K562 (cell line): ENCODE data around the gene BATF. TPM values are rescaled to one million over a fixed set of nuclear protein-coding genes. Genes with fewer than 3 reads are reported as not detected.

ENCODE experiments used
- CTCF ChIP-seq, 3 experiments: IDR thresholded peaks in 2 of 3; conservative IDR thresholded peaks in 1 of 3; 2 replicates each; pipeline ENCODE4 v1.5.1; 2011 to 2012; ENCODE audit warnings: low read length in 3 of 3, mild to moderate bottlenecking in 3 of 3, control low read depth in 2 of 3, improper control_type of control experiment in 1 of 3, inconsistent platforms in 1 of 3, low read depth in 1 of 3, mixed read lengths in 1 of 3, moderate library complexity in 1 of 3; ENCODE audit not compliant: insufficient read depth in 2 of 3
- FOXJ3 ChIP-seq: sonication (generic); formaldehyde crosslinking; IDR thresholded peaks from 2 replicates; pipeline ENCODE4 v1.4.0; 2020; ENCODE audit warnings: mild to moderate bottlenecking, missing genetic modification reagents
- GATAD2B ChIP-seq: fragments of 450-650 bp; IDR thresholded peaks from 2 replicates; pipeline ENCODE4 v1.6.1; 2017; ENCODE audit warnings: mild to moderate bottlenecking, borderline replicate concordance
- GTF2F1 ChIP-seq: IDR thresholded peaks from 2 replicates; pipeline ENCODE4 v1.6.1; 2011; ENCODE audit warnings: low read depth, low read length, improper control_type of control experiment
- HES1 ChIP-seq: fragments of 450-650 bp; IDR thresholded peaks from 2 replicates; pipeline ENCODE4 v1.6.1; 2016; ENCODE audit warnings: low read depth, mild to moderate bottlenecking, moderate library complexity
- JUNB ChIP-seq: fragments of 450-650 bp; formaldehyde crosslinking; conservative IDR thresholded peaks from 2 replicates; pipeline ENCODE4 v1.4.0; 2020; ENCODE audit warnings: mild to moderate bottlenecking
- KDM1A ChIP-seq, 2 experiments: fragments of 450-650 bp; IDR thresholded peaks; 2 replicates each; pipeline ENCODE4 v1.6.1; 2016; ENCODE audit warnings: mild to moderate bottlenecking in 2 of 2
- MCM5 ChIP-seq: fragments of 450-650 bp; IDR thresholded peaks from 2 replicates; pipeline ENCODE4 v1.6.1; 2016; ENCODE audit warnings: low read depth
- MIER1 ChIP-seq: fragments of 450-650 bp; IDR thresholded peaks from 2 replicates; pipeline ENCODE4 v1.6.1; 2016; ENCODE audit warnings: antibody characterized with exemption, mild to moderate bottlenecking, low read depth
- MITF ChIP-seq: IDR thresholded peaks from 2 replicates; pipeline ENCODE4 v1.6.1; 2014; ENCODE audit warnings: antibody characterized with exemption
- MYNN ChIP-seq, 2 experiments: sonication (generic); formaldehyde crosslinking in 1 of 2; IDR thresholded peaks; 2 replicates each; pipeline versions ENCODE4 v1.5.0 to v1.6.1; 2016 to 2020; ENCODE audit warnings: antibody characterized with exemption in 1 of 2, missing genetic modification reagents in 1 of 2
- NCOA2 ChIP-seq, 2 experiments: fragments of 450-650 bp; IDR thresholded peaks; 2 replicates each; pipeline ENCODE4 v1.6.1; 2018; ENCODE audit warnings: mild to moderate bottlenecking in 2 of 2, moderate library complexity in 1 of 2; ENCODE audit not compliant: partially characterized antibody in 2 of 2
- NRF1 ChIP-seq, 2 experiments: fragments of 450-650 bp; IDR thresholded peaks in 1 of 2; conservative IDR thresholded peaks in 1 of 2; 2 replicates each; pipeline ENCODE4 v1.6.1; 2014; ENCODE audit warnings: mild to moderate bottlenecking in 2 of 2
- PTTG1 ChIP-seq: fragments of 450-650 bp; IDR thresholded peaks from 2 replicates; pipeline ENCODE4 v1.6.1; 2016; ENCODE audit warnings: low read depth, mild to moderate bottlenecking, missing genetic modification characterization, missing compliant biosample characterization
- RB1 ChIP-seq: fragments of 450-650 bp; IDR thresholded peaks from 2 replicates; pipeline ENCODE4 v1.6.1; 2017; ENCODE audit warnings: low read depth, mild to moderate bottlenecking
- SMAD4 ChIP-seq: fragments of 250-450 bp; sonication (Bioruptor Pico); conservative IDR thresholded peaks from 2 replicates; pipeline ENCODE4 v1.8.0; 2021; ENCODE audit warnings: inconsistent platforms, mild to moderate bottlenecking, moderate library complexity
- SNRNP70 ChIP-seq: fragments of 200-400 bp; formaldehyde crosslinking; optimal IDR thresholded peaks from 2 replicates; pipeline ENCODE3; 2017; ENCODE audit warnings: low read depth, low read length
- SREBF1 ChIP-seq: fragments of 150-350 bp; IDR thresholded peaks from 2 replicates; pipeline ENCODE4 v1.6.1; 2014; ENCODE audit warnings: antibody characterized with exemption, low read depth, low read length, borderline replicate concordance
- SRF ChIP-seq, 2 experiments: fragments of 250-450, 450-650 bp in 1 of 2; sonication (Bioruptor Pico) in 1 of 2; sonication (generic) in 1 of 2; formaldehyde crosslinking; IDR thresholded peaks; 2 replicates each; pipeline versions ENCODE4 v1.5.0 to v1.5.1; 2020 to 2022; ENCODE audit warnings: mild to moderate bottlenecking in 1 of 2, missing genetic modification reagents in 1 of 2
- TCFL5 ChIP-seq: fragments of 250-450 bp; sonication (Bioruptor Pico); conservative IDR thresholded peaks from 2 replicates; pipeline ENCODE4 v1.6.1; 2021; ENCODE audit warnings: mild to moderate bottlenecking, moderate library complexity, matching md5 sums
- TOE1 ChIP-seq, 2 experiments: fragments of 450-650 bp in 1 of 2; sonication (generic) in 1 of 2; formaldehyde crosslinking in 1 of 2; IDR thresholded peaks; 2 replicates each; pipeline versions ENCODE4 v1.7.1 to v1.8.0; 2016 to 2022; ENCODE audit warnings: borderline replicate concordance in 2 of 2, mild to moderate bottlenecking in 2 of 2, antibody characterized with exemption in 1 of 2, inconsistent platforms in 1 of 2, low read depth in 1 of 2, missing genetic modification reagents in 1 of 2, moderate library complexity in 1 of 2
- ZBTB8A ChIP-seq: fragments of 450-650 bp; IDR thresholded peaks from 2 replicates; pipeline ENCODE4 v1.6.1; 2018; ENCODE audit warnings: mild to moderate bottlenecking, moderate library complexity; ENCODE audit not compliant: partially characterized antibody
- ZNF589 ChIP-seq: fragments of 200-800 bp; sonication (Bioruptor generic); IDR thresholded peaks from 2 replicates; pipeline ENCODE4 v1.6.1; 2016; ENCODE audit warnings: low read depth, missing genetic modification characterization, missing compliant biosample characterization
- ZNF75A ChIP-seq: fragments of 450-650 bp; formaldehyde crosslinking; IDR thresholded peaks from 2 replicates; pipeline ENCODE4 v1.4.0; 2020; ENCODE audit warnings: mild to moderate bottlenecking
- polyA plus RNA-seq, 8 experiments: library from polyadenylated mRNA; depleted of rRNA in 4 of 8; stranded (reverse) in 5 of 8; unstranded in 3 of 8; fragments of >200 nt; fragmentation: Nextera tagmentation in 2 of 8; fragmentation: Illumina TruSeq in 1 of 8; extraction: Ambion mirVana in 2 of 8; extraction: Trizol in 1 of 8; gene quantifications; 2 replicates each; pipeline versions ENCODE4 v1.2.1 to v1.2.3, GENCODE V29; 2011 to 2014; ENCODE audit warnings: inconsistent platforms in 1 of 8, missing spikeins in 1 of 8
- total RNA-seq, 7 experiments: library from RNA; depleted of rRNA in 6 of 7; stranded (reverse); fragments of >200 nt in 6 of 7; fragmentation: Illumina TruSeq in 2 of 7; extraction: Trizol in 2 of 7; gene quantifications; 2 replicates each; pipeline versions ENCODE4 v1.2.1 to v1.2.3, GENCODE V29; 2011 to 2021; ENCODE audit warnings: low replicate concordance in 1 of 7
- TF ChIP-seq, protein P1 (sequence below): fragments of 450-650 bp; IDR thresholded peaks from 2 replicates; pipeline ENCODE4 v1.6.1; 2017; ENCODE audit warnings: mild to moderate bottlenecking, moderate library complexity

Gene BATF
- total and polyA plus RNA-seq, 9 of the 15 experiments (the other 6 are each of a cell fraction or from before 2014, with no cell fraction given): 0.13 to 2.1 (median 0.55) TPM; not detected in 2

GRCh38 chr14:75561013-75561432 is 38.8 kb downstream of the BATF start (continued):
- TF ChIP-seq MITF: no peak
- no peak for TF ChIP-seq JUNB (CRISPR knock-in tag)
- TF ChIP-seq CTCF (IDR thresholded peaks at IDR 0.05 in 2 of 3, conservative IDR thresholded peaks at IDR 0.05 in 1 of 3; ENCODE audit: insufficient read depth in 2 of 3, low read depth in 1 of 3, low read length in 3 of 3): peak; percentile 68 to 82 (median 81)
- TF ChIP-seq, protein P1, sequence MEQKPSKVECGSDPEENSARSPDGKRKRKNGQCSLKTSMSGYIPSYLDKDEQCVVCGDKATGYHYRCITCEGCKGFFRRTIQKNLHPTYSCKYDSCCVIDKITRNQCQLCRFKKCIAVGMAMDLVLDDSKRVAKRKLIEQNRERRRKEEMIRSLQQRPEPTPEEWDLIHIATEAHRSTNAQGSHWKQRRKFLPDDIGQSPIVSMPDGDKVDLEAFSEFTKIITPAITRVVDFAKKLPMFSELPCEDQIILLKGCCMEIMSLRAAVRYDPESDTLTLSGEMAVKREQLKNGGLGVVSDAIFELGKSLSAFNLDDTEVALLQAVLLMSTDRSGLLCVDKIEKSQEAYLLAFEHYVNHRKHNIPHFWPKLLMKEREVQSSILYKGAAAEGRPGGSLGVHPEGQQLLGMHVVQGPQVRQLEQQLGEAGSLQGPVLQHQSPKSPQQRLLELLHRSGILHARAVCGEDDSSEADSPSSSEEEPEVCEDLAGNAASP: no peak
- TF ChIP-seq TOE1 (IDR thresholded peaks at IDR 0.05; ENCODE audit: borderline replicate concordance): no peak
- TF ChIP-seq TOE1 (CRISPR knock-in tag; IDR thresholded peaks at IDR 0.05; ENCODE audit: borderline replicate concordance, low read depth): no peak
- TF ChIP-seq PTTG1 (tag): no peak
- no peak for TF ChIP-seq SREBF1
- TF ChIP-seq MIER1: no peak
- no peak for TF ChIP-seq MCM5
- no peak for TF ChIP-seq SRF (CRISPR knock-in tag; IDR thresholded peaks at IDR 0.05)
- no peak for TF ChIP-seq SMAD4 (CRISPR knock-in tag)
- TF ChIP-seq ZNF589 (CRISPR knock-in tag): no peak
- TF ChIP-seq NCOA2 (IDR thresholded peaks at IDR 0.05; ENCODE audit: partially characterized antibody in 2 of 2): no peak
- peak; percentile 72 to 78 for TF ChIP-seq NRF1 (conservative IDR thresholded peaks at IDR 0.05 in 1 of 2, IDR thresholded peaks at IDR 0.05 in 1 of 2)
- TF ChIP-seq HES1: no peak
- TF ChIP-seq FOXJ3: no peak
- no peak for TF ChIP-seq GATAD2B
- peak in 1 of 2 experiments; percentile 15; a peak in 2 of 4 replicates for TF ChIP-seq KDM1A (IDR thresholded peaks at IDR 0.05)
- TF ChIP-seq RB1: peak; percentile 12; the same call in 1 of the 2 replicates
- no peak for TF ChIP-seq ZNF75A (CRISPR knock-in tag)
- no peak for TF ChIP-seq ZBTB8A
- no peak for TF ChIP-seq MYNN (IDR thresholded peaks at IDR 0.05)
- TF ChIP-seq MYNN (CRISPR knock-in tag; IDR thresholded peaks at IDR 0.05): no peak
- no peak for TF ChIP-seq SNRNP70
- TF ChIP-seq TCFL5 (CRISPR knock-in tag): no peak
- TF ChIP-seq GTF2F1: no peak
